GM23248 (cell line): Measurements from ENCODE around the gene JAK3. TPM values are rescaled to one million over a fixed set of nuclear protein-coding genes. Genes with fewer than 3 reads are reported as not detected.

Experiments used
- DNase-seq: peaks from one replicate; pipeline ENCODE4 v3.0.0-alpha.2; 2015
- H2AFZ ChIP-seq: fragments of 200-600 bp; sonication (generic); 2 replicates; pipeline ENCODE4 v1.6.1; 2016; ENCODE audit warnings: antibody characterized with exemption
- H3F3A ChIP-seq: fragments of 200-600 bp; sonication (generic); 2 replicates; pipeline ENCODE4 v1.6.1; 2016; ENCODE audit warnings: mild to moderate bottlenecking, antibody characterized with exemption, mixed run types; ENCODE audit not compliant: insufficient read depth
- H3K27ac ChIP-seq: fragments of 200-600 bp; sonication (generic); 2 replicates; pipeline ENCODE4 v1.5.1; 2016; ENCODE audit warnings: mild to moderate bottlenecking
- H3K27me3 ChIP-seq: fragments of 200-600 bp; sonication (generic); replicated peaks from 2 replicates; pipeline ENCODE4 v1.6.1; 2016; ENCODE audit warnings: mild to moderate bottlenecking; ENCODE audit not compliant: insufficient read depth
- H3K36me3 ChIP-seq: fragments of 200-600 bp; sonication (generic); 2 replicates; pipeline ENCODE4 v1.6.1; 2016; ENCODE audit warnings: low read depth, mild to moderate bottlenecking
- H3K4me1 ChIP-seq: fragments of 200-600 bp; sonication (generic); 2 replicates; pipeline ENCODE4 v1.6.1; 2016; ENCODE audit warnings: mild to moderate bottlenecking; ENCODE audit not compliant: insufficient read depth
- H3K4me2 ChIP-seq: fragments of 200-600 bp; sonication (generic); one replicate; pipeline ENCODE4 v1.6.1; 2016; ENCODE audit warnings: mild to moderate bottlenecking; ENCODE audit not compliant: unreplicated experiment
- H3K4me3 ChIP-seq: fragments of 200-600 bp; sonication (generic); 2 replicates; pipeline ENCODE4 v1.5.1; 2016; ENCODE audit warnings: mild to moderate bottlenecking
- H3K79me2 ChIP-seq: fragments of 200-600 bp; sonication (generic); 2 replicates; pipeline ENCODE4 v1.6.1; 2016; ENCODE audit warnings: mild to moderate bottlenecking; ENCODE audit not compliant: insufficient read depth
- H3K9ac ChIP-seq: fragments of 200-600 bp; sonication (generic); 2 replicates; pipeline ENCODE4 v1.6.1; 2016; ENCODE audit warnings: mild to moderate bottlenecking
- H3K9me2 ChIP-seq: fragments of 200-600 bp; sonication (generic); 2 replicates; pipeline ENCODE4 v1.6.1; 2016; ENCODE audit warnings: mixed run types, mild to moderate bottlenecking, moderate library complexity; ENCODE audit not compliant: insufficient read depth
- H3K9me3 ChIP-seq: fragments of 200-600 bp; sonication (generic); one replicate; pipeline ENCODE4 v1.6.1; 2017; ENCODE audit warnings: low read depth
- H4K20me1 ChIP-seq: fragments of 200-600 bp; sonication (generic); 2 replicates; pipeline ENCODE4 v1.6.0; 2016; ENCODE audit not compliant: insufficient read depth
- EZH2 ChIP-seq: fragments of 200-600 bp; sonication (generic); IDR thresholded peaks from 2 replicates; pipeline ENCODE4 v1.6.1; 2018; ENCODE audit warnings: antibody characterized with exemption, mild to moderate bottlenecking; ENCODE audit not compliant: insufficient read depth, poor library complexity, severe bottlenecking
- EZH2phosphoT487 ChIP-seq: fragments of 200-600 bp; sonication (generic); IDR thresholded peaks from 2 replicates; pipeline ENCODE4 v1.6.1; 2018; ENCODE audit warnings: antibody characterized with exemption, moderate library complexity, mild to moderate bottlenecking, low read depth; ENCODE audit not compliant: insufficient read depth
- WGBS, 2 experiments: methylation state at CpG; one replicate each; pipeline ENCODE4 v1.1.6; 2015 to 2017; ENCODE audit warnings: low lambda C conversion rate in 2 of 2, low coverage in 1 of 2; ENCODE audit errors: missing lambda C conversion rate in 2 of 2; 5-methylcytosine and 5-hydroxymethylcytosine counted together
- in situ Hi-C: fragments of 300-500 bp; cut with MboI; formaldehyde crosslinking; loops from 2 replicates; pipeline ENCODE4 v1.15.0; 2020
- polyA plus RNA-seq: library from polyadenylated mRNA; unstranded; fragments of >200 nt; fragmentation: Nextera tagmentation; extraction: Ambion mirVana; gene quantifications from 2 replicates; pipeline ENCODE4 v1.2.1, GENCODE V29; 2016
- total RNA-seq: library from RNA; depleted of rRNA; stranded (reverse); fragments of >200 nt; shearing (Covaris generic); gene quantifications from 2 replicates; pipeline ENCODE4 v1.2.3, GENCODE V29; 2014

The JAK3 gene
- total and polyA plus RNA-seq, 2 experiments from 2014 or later, result 5.0 to 5.9 TPM

DNA sequence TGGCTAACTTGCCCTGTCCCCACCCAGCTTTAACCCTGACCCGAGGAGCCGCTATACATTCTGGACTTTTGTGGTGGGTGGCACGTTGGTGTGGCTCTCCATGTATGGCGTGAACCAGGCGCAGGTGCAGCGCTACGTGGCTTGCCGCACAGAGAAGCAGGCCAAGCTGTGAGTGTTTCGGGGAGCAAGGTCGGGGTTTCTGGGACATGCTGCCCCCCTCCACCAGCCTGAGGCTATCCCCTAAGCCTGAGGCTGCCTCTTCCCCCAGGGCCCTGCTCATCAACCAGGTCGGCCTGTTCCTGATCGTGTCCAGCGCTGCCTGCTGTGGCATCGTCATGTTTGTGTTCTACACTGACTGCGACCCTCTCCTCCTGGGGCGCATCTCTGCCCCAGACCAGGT, 29.9 kb upstream of the JAK3 start:
- in situ Hi-C loops, result no loop called here
- Histone ChIP-seq H3K4me3 (no peak overlapping the region), H3K36me3 (no peaks in the 10 kb centered on the region), H3F3A (no peaks in the 10 kb centered on the region), H3K4me2 (no peak overlapping the region), H3K27ac (no peak overlapping the region), H3K4me1 (no peaks in the 10 kb centered on the region), H4K20me1 (no peaks in the 10 kb centered on the region), H3K9me2 (no peaks in the 10 kb centered on the region), H3K79me2 (no peaks in the 10 kb centered on the region), H2AFZ (no peak overlapping the region), H3K27me3 (peaks cover 17% of the 10 kb centered on the region), H3K9ac (no peak overlapping the region), H3K9me3 (no peaks in the 10 kb centered on the region)
- no peak for DNase-seq
- 77 to 86% methylated on average over 16 of the region's 16 CpGs for WGBS, 2 experiments
- TF ChIP-seq EZH2phosphoT487, result no peak
- no peak for TF ChIP-seq EZH2

DNA sequence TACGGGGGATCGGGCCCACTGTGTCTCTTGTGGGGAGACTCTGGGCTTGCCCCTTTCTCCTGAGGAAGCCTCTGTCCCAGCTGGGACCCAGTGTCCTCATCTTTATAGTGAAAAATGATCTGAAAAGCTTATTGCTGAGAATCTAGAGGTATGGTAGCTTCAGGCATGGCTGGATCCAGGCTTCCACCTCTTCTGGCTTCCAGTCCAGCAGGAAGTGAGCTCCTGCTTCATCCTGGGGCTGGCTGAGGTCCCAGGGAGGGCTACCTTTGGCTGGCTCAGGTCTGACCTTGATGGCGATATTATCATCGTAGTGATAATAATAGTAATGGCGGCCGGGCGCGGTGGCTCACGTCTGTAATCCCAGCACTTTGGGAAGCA, 27.0 kb upstream of the JAK3 start:
- no peaks in the 10 kb centered on the region for H3K9me2 ChIP-seq
- no peak for TF ChIP-seq EZH2phosphoT487
- no peak for TF ChIP-seq EZH2
- H3K4me3 ChIP-seq, result no peak overlapping the region
- no peak overlapping the region for H3K9ac ChIP-seq
- H4K20me1 ChIP-seq, result no peaks in the 10 kb centered on the region
- in situ Hi-C loops, result no loop called here
- no peaks in the 10 kb centered on the region for H3K79me2 ChIP-seq
- no peak for DNase-seq
- 68 to 82% methylated on average over 5 to 9 of the region's 9 CpGs for WGBS, 2 experiments
- H3K4me2 ChIP-seq, result no peak overlapping the region
- no peaks in the 10 kb centered on the region for H3F3A ChIP-seq
- no peak overlapping the region for H2AFZ ChIP-seq
- no peaks in the 10 kb centered on the region for H3K4me1 ChIP-seq
- H3K36me3 ChIP-seq, result no peaks in the 10 kb centered on the region
- no peaks in the 10 kb centered on the region for H3K9me3 ChIP-seq
- peaks cover 38% of the 10 kb centered on the region for H3K27me3 ChIP-seq
- no peak overlapping the region for H3K27ac ChIP-seq

- no peaks in the 10 kb centered on the region for H3K9me2 ChIP-seq
- DNase-seq, result peak; percentile 69
- no peaks in the 10 kb centered on the region for H3K79me2 ChIP-seq
- no peak overlapping the region for H3K27ac ChIP-seq
- no peaks in the 10 kb centered on the region for H3K36me3 ChIP-seq
- no peaks in the 10 kb centered on the region for H3K9me3 ChIP-seq
- no peak overlapping the region for H2AFZ ChIP-seq
- H3K27me3 ChIP-seq, result peaks cover 38% of the 10 kb centered on the region
- no peaks in the 10 kb centered on the region for H3K4me1 ChIP-seq
- H3K9ac ChIP-seq, result no peak overlapping the region
- TF ChIP-seq EZH2phosphoT487 (no peak), EZH2 (no peak)
- H3K4me2 ChIP-seq, result no peak overlapping the region
- no peaks in the 10 kb centered on the region for H3F3A ChIP-seq
- no peak overlapping the region for H3K4me3 ChIP-seq
- in situ Hi-C loops, result no loop called here
- H4K20me1 ChIP-seq, result no peaks in the 10 kb centered on the region
- WGBS, 2 experiments, result 8 to 9% methylated on average over 49 to 60 of the region's 63 CpGs
Observed at GRCh38 chr19:17873786-17874757, 26.3 kb upstream of the JAK3 start.

DNA sequence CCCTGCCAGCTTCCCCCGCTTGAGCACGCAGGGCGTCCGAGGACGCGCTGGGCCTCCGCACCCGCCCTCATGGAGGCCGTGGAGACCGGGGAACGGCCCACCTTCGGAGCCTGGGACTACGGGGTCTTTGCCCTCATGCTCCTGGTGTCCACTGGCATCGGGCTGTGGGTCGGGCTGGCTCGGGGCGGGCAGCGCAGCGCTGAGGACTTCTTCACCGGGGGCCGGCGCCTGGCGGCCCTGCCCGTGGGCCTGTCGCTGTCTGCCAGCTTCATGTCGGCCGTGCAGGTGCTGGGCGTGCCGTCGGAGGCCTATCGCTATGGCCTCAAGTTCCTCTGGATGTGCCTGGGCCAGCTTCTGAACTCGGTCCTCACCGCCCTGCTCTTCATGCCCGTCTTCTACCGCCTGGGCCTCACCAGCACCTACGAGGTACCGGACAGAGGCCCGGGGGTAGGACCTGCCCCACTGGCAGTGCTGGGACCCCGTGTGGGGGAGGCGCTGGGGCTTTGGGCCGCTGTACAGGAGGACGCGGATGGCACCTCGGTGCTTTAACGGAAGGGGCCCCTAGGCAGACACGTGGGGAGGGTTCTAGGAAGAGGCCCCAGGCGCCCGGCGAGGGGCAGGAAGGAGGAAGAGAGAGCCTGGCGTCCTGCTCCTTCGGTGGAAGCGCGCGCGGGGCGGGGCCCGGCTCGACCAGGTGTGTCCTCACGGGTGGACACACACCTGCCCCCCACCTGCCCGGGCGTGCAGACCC, 24.6 kb upstream of the JAK3 start:
- H3K9me3 ChIP-seq, result no peaks in the 10 kb centered on the region
- 6 to 12% methylated on average over 38 to 40 of the region's 61 CpGs for WGBS, 2 experiments
- no peaks in the 10 kb centered on the region for H3F3A ChIP-seq
- DNase-seq, result no peak
- H4K20me1 ChIP-seq, result no peaks in the 10 kb centered on the region
- 0 out of 2 replicates have a peak, but pooled peaks have one; percentile 36 for TF ChIP-seq EZH2phosphoT487
- peak; percentile 48 for TF ChIP-seq EZH2
- no peak overlapping the region for H3K27ac ChIP-seq
- H3K36me3 ChIP-seq, result no peaks in the 10 kb centered on the region
- no peak overlapping the region for H2AFZ ChIP-seq
- no peaks in the 10 kb centered on the region for H3K4me1 ChIP-seq
- H3K4me2 ChIP-seq, result no peak overlapping the region
- H3K9ac ChIP-seq, result no peak overlapping the region
- H3K4me3 ChIP-seq, result no peak overlapping the region
- H3K79me2 ChIP-seq, result no peaks in the 10 kb centered on the region
- in situ Hi-C loops, result no loop called here
- no peaks in the 10 kb centered on the region for H3K9me2 ChIP-seq
- H3K27me3 ChIP-seq, result peaks cover 38% of the 10 kb centered on the region
